Measurements from ENCODE around the gene REPS2.

The REPS2 gene

DNA sequence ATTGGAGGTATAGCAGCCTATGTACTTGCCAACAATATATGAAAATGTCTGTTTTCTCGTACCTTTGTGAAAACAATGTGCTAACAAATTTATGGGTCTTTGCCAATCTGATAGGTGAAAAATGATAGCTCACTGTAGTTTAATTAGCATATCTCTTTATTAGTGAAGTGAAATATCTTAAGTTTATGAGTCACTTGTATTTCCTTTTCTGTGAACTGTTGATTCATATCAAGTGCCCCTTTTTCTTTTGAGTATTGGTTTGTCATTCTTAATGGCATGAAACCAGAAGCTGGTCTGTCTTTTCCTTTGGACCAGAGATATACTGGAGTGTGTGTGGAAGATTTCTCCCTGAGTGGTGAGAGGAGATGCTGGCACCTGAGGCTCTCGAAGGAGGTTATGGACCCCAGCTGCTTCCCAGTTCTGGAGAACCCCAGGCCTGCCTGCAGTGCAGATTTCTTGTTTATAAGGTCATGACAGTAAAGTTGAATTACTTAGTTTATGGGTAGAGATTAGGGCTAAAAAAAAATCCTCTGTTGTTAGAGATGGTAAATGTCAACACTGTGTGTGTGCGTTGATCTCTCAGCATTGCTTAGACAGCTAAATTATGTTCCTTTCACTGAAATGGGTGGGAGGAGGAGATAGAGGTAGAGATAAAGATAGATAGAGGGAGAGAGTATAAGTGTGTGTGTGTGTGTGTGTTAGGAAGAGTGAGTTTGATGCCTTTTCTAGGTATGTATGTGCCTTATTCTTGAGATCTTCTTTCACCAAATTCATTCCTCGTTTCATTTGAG is 89.9 kb downstream of the REPS2 start:
- DNase-seq: peak in 1 of 5 experiments; percentile 20

DNA sequence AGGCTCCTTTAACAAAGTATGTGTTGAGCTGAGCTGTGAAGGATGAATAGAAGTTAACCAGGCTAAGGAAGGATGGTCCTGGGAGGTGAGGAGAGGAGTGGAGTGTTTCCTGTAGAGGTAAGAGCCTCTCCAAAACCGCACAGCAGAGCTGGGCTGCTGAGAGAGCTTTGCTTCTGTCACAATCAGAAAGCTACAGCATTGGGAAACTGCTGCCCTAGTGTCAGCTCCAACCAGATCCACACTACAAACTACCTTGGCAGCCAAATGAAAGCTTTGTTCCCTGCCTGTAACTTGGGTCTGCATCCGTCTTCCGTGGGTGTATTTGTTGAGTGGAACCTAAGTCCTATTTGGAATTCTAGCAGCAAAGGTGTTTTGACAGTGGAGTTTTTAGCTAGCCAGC is 91.8 kb downstream of the REPS2 start:
- DNase-seq: no peak

DNA sequence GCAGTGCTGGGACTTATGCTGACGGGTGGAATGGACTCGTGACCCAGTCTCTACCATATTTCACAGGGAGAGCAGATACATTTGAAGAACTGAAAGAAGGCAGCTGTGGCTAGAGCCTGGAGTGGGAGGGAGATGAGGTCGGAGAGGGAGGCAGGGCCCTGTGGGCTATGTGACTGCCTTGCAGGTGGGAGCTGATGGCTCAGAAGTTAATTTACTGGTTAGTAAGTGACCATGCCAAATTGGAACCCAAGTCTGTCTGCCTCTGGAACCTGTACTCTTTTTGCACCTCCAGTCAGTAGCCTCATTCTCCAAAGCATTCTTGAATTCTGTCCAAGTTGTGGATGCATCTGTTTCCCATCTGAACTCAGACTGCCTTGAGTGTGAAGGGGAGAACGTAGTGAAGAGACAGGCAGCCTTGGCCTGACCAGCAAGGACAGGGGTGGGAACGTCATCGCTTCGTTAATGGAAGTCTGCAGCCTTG is 92.3 kb downstream of the REPS2 start:
- no peak for DNase-seq

DNA sequence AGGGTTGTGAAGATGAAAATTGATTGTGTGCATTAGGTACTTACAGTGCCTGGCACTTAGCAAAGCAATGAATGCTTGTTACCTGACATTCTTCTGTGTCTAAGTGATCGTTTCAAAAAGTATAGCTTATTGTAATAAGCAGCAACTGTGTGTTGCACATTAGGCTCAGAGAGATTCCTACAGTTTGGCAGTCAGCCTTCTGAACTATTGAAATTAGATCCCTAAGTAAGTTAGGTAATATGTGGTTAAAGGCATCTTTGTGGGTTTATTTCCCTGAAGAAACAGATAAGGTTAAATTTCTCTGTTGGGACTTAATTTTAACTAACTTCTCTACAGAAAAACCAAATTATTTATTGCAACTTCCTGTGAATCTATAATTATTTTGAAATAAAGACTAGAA is 93.4 kb downstream of the REPS2 start:
- no peak for DNase-seq

DNA sequence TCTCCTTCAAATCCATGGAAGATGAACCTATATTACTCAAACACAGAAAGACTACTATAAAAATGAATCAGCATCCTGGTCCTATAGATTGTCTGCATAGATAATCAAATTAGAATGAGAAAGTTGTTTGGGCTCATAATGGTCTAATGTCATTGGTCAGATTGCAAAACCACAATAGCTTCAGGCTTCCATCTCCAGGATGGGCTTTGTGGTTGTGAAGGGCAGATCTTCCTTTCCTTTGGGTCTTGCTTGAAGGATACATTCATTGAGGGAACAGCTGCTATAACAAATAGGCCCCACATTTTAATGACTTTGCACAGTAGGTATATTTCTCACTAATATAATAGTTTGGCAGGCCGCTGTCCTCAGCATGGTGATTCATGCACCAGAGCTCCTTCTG is 94.3 kb downstream of the REPS2 start:
- DNase-seq: no peak

DNA sequence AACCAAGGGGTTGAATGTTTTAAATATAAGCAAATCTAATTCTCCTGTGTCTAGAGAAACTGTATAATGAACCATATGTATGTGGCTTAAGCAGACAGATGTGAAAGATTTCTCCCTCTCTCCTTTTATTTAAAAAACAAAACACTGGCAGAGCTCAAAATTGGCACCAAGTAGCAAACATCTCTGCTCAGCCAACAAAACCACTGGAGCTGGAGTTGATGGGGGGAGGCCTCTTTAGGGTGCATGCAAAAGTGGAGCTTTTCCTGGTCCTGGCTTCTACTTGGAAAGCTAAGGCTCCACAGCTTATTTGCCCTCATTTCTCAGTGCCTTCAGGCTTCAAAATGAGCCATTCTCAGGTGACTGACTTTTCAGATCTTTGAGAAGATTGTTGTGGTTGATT is 95.6 kb downstream of the REPS2 start:
- DNase-seq: no peak

DNA sequence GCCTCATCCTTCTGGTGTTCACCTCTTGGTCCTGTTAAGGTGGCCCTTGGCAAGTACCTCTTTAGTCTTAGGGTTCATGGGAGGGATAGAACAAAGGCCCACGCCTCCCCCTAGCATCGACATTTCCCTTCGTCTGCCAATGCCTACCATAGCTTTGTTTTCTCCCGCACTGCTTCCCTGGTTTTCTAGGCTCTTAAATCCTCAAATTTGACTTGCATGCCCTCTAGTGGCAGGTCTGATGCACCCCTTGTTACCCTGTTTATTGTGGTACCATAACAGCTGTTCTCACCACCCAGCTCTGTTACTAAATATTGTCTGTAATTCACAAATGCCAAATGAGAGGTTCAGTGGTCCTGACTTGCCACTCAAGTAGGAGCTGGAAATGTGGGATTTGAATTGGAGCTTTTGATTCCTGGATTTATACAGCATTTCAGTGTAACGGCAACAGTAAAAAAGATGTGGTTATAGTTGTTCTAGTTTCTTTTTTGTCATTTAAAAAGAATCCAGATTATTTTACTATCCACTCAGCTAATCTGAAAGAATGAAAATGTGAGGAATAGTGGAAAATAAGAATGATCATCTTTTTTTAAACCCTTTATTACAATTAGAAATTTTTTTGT is 100.1 kb downstream of the REPS2 start:
- DNase-seq: peak in 2 of 5 experiments; percentile 7 to 49

DNA sequence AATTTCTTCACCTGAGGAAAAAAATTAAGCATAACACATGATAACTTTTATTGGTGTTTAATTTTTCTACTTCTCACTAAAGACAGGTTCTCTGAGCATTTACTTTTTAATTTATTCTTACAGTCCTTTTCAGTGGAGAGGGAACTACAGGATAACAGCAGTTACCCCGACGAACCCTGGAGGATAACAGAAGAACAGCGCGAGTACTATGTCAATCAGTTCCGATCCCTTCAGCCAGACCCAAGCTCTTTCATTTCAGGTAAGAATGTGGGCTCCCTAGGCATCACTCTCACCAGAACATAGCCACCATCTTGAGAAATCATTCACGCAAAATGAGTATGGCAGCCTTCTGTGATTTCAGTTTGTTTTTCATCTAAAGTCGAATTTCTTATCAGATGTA is 100.8 kb downstream of the REPS2 start:
- no peak for DNase-seq

DNA sequence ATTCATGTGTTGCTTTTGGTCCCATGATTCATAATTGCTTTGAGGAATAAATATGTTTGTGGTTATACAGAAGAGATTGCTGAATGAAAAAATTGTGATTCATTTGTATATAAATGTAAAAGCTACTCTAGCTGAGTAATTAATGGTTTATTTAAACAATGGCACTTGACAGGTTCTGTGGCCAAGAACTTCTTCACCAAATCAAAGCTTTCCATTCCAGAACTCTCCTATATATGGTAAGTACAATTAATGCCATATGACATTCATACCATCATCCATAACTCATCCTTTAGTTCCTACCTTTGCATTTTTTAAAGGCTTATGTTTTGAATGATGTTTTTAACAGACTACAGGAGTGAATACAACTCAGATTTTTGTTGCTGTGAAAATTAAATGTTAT is 105.8 kb downstream of the REPS2 start:
- DNase-seq: no peak

DNA sequence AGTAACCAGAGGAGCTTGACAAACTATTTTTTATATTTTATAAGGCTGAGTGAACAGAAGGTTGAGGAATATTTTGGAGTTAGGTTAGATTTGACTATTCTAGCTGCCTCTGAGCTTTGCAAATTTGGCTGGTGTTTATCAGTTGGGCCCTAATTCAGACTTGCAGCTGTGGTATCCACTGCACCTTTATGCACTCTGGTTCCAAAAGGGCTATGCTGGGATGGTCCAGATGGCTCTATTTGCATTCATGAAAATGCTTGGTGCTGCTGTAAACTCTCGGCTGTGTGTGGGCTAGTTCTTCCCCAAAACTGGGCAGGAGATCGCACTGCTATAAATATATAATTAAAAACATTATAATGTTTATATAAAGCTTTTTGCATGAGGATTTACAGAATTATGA is 106.3 kb downstream of the REPS2 start:
- DNase-seq: no peak

DNA sequence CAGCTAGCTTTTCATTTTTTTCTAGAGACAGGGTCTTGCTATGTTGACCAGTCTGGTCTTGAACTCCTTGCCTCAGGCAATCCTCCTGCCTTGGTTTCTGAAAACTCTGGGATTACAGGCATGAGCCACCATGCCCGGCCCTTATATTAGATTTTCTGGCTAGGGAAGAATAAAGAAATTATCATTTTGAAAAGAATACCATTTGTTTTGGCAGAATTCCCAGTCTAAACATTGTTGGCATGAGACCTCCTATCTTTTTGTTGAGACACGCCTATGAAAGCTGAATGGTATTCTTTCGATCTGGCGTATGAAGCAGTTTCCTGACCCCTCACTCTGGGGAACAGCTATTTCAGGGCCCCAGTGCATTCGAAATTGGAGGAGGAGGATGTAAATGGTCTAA is 107.0 kb downstream of the REPS2 start:
- DNase-seq: no peak

DNA sequence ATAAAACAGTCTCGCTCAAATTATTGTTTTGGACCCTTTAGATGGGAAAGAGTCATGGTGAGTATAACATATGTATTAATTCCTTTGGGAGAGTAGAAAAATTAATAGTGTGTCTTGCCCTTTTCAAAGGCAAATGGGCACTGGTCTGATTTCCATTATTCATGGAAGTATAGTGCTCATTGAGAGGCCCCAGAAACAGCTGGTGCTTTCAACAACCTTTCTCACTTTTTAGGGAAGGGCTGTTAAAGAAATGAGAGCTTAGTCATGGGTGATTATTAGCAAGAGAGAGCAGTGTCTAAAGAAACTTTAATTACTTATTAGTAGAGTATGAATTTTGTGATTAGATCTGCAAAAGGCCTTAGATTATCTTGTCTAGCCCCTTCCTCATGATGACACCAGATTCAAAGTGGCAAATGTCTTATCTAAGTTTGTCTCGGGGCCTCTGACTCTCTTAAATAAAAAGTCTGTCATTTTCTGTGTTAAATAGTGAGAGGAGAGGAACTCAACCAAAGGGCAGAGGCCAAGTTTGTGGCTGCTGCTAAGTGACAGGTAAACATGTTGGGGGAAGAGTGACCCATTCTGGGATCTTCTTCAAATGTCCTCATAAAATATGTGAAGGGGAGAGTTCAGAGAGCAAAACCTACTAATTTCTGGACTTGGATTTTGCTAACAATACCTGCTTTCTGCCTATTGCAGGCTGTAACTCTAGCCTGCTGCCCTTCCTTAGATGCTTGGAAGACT is 110.6 kb downstream of the REPS2 start:
- DNase-seq: no peak

DNA sequence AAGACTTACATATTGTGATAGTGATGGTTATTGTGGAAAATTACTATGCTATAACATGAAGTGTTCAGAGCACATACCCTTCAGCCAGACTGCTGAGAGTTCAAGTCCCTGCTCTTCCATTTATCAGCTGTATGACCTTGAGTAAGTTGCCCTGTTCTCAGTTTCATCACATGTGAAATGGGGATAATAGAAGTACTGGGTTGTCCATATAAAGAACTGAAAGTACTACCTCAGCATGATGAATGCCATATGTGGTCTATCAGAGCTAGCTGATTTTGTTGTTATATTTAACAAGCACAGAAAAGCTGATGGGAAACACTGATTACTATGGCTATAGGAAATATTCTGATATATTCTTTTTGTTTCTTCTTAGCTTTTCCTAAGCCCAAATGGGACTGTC is 115.6 kb downstream of the REPS2 start:
- DNase-seq: no peak

DNA sequence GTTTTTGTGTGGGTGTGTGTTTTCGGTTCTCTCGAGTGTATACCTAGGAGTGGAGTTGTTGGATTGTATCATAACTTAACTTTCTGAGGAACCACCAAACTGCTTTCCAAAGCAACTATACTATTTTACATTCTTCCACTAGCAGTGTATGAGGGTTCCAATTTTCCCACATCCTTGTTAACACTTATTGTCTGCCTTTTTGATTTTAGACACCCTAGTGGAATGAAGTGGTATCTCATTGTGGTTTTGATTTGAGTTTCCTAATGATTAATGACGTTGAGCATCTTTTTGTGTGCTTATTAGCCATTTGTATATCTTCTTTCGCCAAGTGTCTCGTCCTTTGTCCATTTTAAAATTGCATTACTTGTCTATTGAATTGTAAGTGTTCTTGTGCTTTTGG is 118.6 kb downstream of the REPS2 start:
- DNase-seq: no peak

DNA sequence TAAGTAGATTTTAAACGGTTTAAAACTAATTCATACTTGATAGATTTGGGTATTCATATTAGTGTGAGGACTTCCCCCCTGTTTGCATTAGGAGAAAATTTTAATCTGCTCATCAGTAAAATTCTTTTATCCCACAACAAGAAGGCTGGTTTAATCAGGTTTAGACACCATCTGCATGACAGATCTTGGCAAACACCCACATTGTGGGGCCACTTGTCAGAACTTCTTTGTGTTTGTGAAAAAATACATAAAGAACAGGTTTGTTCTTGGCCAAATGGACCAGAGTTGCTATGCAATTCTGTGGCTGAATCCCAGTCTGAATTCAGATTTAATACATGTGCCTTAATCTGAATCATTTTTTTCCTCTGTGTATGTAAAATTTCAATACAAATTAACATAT is 121.1 kb downstream of the REPS2 start:
- DNase-seq: no peak

DNA sequence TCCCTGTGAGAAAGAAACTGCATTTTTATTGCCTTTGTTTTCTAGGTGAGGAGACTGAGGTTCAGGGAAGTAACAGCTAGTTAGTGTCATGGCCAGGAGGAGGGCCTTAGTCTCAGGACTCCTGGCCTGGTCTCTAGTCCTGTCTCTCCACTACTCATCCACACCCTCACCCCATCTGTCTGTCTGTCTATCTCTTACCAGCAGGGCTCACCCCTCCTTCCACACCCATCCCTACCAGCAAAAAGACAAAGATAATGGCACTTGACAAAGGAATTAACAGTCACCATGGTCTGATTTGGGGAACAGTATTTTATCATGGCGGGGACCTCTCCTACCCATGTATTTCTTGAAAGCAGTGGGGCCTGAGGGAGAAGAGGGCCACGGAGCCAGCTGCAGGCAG is 125.8 kb downstream of the REPS2 start:
- DNase-seq: no peak

DNA sequence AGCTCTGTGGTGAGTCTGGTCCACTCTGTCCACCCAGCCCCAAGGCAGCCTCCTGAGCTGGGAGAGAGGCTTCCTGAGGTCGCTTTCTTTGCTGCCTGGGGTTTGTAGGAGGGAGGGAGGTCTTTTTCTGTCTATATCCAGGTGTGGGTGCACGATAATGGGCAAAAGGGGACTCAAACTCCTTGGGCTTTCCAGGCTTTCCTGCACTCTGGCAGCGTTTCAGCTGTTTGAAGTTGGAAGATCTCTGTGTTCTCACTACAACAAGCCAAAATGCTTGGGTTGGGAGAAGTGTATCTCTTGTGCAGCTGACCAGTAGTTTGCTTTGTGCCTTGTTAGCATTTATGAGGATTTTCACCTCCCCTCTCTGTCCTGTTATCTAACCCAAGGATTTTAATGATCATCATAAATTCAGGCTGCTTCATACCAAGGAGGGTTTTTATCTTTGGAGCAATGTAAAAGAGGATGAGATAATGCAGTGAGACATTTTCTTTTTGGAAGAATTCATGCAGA is 126.3 kb downstream of the REPS2 start:
- DNase-seq: no peak

DNA sequence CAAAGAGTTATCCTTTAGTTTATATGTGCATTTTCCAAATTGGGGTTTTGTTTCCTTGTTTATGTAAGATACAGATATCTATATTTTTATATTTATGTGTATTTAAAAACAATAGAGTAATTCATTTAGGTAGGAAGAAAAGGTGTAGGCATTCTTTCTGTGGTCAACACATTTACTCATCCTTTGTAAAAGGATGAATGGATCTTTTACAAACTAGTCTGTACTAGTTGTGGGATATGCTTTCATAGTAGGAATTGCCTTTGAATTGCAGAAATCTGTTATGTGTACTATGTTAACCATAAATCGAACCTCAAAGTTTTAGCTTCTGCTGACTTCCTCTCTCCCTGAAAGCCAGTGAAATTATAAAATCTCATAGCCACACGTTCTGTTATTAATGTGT is 128.5 kb downstream of the REPS2 start:
- no peak for DNase-seq

DNA sequence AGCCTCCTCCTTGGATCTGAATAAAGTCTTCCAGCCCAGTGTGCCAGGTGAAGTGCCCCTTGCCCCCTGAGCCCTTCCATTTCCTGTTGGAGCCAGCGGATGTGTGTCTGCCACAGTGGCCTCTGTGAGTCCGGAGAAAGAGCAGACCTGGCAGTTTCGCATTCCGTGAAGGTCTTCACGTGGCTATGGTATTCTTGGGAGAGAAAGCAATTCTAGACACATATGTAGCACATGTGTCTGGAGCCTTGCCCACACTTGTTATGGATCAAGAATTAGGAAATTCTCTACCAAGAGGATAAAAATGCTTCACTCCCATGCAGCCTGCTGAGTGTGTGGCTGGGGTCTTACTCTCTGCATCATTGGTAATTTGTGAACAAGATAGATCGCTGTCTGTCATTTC is 130.9 kb downstream of the REPS2 start:
- DNase-seq: no peak

DNA sequence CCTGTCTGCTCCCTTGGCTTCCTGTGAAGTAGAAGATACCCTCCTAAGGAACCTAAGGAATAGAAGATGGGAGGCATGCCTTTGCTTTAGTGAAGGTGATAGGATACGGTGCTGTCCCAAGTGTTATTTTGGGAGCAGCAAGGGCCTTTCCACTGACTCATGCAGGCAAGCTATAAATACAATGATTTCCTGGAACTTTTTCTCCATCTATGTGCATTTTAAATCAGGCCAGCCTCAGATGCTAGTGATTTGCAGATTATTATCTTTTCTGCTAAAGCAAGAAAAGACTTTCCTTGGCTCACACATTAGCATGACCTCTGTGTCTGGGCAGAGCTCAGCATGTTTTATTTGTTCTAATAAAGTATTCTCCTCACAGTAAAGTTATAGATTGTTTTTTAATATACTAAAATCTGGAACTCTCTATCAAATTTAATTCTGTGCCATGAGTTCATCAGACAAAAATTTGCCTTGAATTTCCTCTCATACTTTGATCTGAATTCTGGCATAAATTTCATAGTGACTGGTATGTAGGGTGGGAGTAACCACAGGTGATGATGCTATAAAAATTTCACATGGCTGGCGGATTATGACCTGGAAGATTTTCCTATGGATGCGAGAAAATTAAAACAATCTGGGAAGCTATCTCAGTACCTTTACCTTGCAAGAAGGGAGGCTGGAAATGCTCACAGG is 131.7 kb downstream of the REPS2 start:
- DNase-seq: no peak

DNA sequence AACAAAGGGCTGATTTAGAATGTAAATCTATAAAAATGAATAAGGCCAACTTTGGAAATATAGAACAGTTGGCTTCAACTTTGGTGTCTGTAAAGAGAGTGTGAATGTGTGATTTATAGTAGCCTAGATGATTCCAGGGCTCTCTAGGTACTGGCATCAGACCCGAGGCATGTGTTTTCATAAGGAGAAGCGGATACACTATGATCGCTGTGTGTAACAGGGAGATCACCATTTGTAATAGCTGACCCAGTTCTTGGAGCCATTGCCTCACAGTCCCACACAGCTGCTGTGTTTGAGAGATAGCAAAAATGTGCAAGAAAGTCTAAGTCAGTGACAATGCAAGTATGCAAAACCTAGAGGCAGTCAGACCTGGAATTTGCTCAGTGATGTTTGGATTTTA is 135.1 kb downstream of the REPS2 start:
- no peak for DNase-seq

DNA sequence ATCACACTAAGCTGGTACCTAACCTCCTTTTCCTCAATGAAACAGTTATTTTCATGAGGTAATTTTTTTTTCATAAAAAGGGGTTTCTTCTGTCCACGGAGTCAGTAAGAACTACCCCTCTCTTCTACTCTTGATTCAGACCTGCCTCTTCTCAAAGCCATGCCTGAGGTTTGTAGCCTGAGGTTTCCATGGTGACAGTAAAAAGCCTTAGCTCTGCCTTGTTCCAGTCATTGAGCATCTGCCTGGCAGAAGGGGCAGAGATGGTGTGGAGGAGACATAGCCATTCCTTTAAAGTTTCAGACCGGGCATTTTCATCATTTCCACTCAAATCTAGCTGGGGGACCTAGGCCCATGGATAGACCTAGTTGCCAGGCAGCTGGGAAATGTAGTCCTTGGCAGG is 135.5 kb downstream of the REPS2 start:
- no peak for DNase-seq

DNA sequence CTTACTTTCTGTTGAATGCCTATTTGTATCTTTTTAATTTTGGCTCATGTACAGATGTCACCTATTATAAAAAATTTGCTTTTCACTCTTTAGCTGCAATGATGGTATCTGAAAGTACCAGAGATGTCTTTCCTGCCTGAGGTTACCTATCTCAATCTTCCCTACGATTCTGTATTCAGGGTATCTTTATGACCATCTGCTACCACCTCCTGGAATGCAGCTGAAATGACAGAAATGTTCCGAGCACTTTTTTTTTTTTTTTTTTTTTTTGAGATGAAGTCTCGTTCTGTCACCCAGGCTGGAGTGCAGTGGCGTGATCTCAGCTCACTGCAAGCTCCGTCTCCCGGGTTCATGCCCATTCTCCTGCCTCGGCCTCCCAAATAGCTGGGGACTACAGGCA is 136.4 kb downstream of the REPS2 start:
- DNase-seq: peak in 1 of 5 experiments; percentile 2

Measured in T-helper 2 cell (primary cell).